Activated T-cell treated with anti-CD3 and anti-CD28 coated beads for 4 hours (primary cell): Measurements from ENCODE around the gene ZNF384.
"Not testable (repeated sequence)": the region's sequence is repeated elsewhere in the genome, so short reads cannot be mapped to it uniquely, and the experiment has no call there.

Source experiments
- DNase-seq: peaks from one replicate; pipeline ENCODE4 v3.0.0-alpha.2; 2020

The ZNF384 gene

DNA sequence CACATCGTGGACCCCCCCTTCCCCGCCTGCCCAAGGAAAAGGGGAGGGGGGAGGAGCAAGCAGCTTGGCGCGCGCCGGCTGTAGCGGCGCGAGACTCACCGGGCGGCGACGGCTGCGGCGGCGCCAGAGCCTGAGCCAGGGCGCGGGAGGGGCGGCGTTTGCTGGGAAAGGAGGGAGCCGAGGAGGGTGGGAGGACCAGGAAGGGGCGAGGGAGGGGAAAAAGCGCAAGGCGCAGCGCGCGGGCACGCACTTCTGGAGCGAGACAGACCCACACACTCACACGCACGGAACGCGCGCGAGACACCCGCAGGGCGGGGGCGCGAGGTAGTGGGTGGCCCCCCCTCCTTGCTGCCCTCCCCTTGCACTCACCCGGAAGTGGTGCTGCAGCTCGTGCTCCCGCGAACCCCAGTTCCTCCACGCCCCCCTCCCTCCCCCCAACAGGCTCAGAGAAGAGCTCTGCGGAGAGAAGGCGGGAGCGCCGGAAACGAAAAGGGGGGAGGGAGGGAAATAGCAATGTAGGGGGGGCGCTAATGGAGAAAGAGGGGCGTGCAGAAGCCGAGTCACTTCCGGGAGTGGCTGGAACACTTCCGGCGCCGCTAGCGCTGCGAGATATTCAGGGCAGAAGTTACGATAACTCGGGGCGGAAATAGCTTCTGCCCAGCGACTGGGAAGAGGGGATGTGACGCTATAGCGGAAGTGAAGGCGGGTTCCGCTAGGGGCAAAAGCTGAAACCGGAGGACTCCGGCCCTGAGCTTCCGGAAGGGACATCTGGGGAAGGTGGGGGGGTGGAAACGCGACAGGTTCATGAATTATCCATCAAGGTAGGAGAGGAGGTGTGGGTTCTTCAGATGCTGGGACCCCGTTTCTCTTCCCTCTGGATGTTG, at the start of gene ZNF384:
Gene ZNF384, minus strand, starts transcription at position 377 of the 884 bp plus-strand sequence. CDS start 9,855 bp downstream, outside the sequence.
- peak; percentile 89 for DNase-seq

DNA sequence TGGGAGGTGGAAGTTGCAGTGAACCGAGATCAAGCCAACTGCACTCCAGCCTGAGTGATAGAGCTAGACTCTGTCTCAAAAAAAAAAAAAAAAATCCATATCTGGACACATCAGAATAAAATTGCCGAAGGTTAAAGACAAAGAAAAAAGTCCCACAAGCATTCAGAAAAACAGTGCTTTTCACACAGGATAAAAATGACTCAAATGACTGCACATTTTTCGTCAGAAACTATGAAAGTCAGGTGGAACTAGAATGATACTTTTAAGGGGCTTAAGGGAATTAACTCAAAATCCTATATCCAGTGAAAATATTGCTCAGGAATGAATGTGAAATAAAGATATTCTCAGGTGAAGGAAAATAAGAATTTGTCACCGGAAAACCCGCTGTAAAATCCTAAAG, 47.6 kb upstream of the ZNF384 start:
- no peak for DNase-seq

DNA sequence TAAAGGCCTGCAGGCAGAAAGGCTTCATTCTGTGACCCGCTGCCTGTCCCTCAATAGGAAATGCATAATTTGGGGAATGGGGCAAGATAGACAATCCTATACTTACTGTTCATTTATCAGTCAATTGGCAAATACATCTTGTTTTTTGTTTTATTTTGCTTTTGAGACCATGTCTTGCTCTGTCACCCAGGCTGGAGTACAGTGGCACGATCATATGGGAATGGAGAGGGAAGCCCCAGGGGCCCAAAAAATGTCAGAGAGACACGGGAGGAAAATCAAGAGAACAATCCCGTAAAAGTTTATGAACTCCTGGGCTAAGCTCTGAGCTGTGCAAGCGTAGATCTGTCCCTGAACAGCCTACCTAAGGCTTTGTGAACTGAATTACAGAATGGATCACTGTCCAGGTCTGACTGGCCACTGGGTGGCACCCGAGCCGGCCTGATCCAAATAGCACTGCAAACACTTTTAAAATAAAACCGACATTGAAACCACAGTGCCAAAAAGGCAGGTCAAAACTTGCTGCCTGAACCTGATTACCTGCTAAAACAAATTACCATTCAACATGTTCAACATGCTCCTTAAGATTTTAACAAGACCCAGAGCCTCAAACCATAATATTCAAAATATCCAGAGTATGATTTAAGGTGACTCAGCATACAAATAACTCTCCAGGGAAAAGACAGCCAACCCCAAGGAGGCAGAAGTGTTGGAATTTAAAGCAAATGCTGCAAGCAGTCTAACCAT, 46.4 kb upstream of the ZNF384 start:
- no peak for DNase-seq

DNA sequence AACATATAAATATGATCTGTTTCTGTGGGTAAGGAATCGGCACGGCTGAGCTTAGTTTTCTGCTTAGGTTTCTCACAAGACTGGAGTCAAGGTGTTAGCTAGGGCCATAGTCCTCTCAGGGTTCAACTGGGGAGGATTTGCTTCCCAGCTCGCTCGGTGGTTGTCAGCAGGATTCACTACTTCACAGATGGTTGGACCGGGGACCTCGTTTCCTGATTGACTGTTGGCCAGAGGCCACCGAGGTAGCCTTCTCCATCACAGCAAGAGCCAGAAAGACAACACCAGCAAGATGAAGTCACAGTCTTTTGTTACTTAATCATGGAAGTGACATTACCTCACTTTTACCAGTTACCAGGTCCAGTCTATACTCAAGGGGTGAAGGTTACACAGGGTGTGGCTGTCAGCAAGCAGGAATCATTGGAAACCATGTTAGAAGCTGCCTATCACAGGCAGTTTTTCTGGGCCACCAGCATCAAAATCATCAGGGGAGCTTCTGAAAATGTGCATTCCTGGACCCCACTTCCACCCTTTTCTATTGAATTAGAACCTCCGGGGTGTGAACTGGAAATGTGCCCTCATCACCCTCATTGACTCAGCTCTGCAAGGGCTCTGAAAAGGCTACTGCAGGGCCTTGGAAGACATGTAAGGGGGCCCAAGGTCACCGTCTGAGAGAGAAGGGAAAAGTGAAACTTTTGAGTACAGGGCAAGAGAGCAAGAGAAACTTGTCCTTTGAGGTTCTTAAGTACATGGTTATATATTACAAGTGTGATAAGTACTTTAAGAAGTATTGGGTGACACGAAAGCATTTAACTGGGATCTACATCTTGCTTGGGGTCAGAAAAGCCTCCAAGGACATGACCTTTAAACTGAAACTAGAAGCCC, 45.6 kb upstream of the ZNF384 start:
- DNase-seq = no peak

DNA sequence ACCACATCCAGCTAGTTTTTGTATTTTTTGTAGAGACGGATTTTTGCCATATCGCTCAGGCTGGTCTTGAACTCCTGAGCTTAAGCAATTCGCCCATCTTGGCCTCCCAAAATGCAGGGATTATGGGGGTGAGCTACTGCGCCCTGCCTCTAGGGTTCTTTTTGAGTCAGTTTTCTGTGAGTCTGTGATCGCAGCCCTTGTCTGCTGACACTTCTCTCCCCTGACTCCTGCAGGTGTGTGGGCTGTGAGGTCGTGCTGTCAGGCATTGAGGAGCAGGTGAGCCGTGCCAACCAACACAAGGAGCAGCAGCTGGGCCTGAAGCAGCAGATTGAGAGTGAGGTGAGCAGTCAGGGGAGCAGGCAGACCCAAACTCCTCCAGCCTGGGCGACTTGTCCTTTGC, 41.0 kb upstream of the ZNF384 start:
- no peak for DNase-seq

DNA sequence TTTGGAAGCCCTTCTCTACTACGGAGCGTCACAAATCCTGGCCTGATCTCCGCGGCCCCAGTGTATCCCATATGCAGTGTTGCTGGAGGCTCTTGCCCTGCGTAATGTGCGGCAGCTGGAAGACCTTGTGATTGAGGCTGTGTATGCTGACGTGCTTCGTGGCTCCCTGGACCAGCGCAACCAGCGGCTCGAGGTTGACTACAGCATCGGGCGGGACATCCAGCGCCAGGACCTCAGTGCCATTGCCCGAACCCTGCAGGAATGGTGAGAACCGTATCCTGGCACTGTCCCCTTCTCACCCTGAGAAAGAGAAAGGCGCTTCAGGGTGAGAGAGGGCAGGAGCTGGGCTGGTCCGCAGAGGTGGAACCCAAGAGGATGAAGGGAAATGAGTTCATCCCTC, 40.0 kb upstream of the ZNF384 start:
- DNase-seq = no peak

DNA sequence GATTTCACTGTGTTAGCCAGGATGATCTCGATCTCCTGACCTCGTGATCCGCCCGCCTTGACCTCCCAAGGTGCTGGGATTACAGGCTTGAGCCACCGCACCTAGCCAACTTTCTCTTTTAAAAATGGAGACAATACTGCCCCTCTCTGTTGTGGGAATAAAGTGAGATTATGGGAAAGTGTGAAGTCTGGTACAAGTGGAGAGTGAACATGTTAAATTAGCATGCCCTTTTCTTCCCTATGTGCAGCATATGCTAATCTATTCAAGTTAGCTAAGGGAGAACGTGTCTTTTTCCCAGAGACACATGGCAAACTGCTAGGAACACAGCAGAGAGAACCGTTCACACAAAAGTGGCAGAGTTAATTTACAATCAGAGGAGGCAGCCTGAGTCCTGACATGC, 36.2 kb upstream of the ZNF384 start:
- DNase-seq = no peak

DNA sequence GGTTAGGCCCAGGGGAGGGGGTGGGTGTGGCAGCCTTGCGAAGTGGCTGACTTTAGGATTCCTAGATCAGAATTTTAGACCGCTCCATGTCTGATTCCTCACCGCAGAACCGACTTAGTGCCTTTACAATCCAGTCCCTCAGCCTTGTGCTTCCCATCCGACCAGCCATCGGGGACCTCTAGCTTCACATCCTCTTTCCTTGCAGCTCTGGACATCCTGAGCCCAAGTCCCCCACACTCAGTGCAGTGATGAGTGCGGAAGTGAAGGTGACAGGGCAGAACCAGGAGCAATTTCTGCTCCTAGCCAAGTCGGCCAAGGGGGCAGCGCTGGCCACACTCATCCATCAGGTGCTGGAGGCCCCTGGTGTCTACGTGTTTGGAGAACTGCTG, 35.2 kb upstream of the ZNF384 start:
- no peak for DNase-seq

DNA sequence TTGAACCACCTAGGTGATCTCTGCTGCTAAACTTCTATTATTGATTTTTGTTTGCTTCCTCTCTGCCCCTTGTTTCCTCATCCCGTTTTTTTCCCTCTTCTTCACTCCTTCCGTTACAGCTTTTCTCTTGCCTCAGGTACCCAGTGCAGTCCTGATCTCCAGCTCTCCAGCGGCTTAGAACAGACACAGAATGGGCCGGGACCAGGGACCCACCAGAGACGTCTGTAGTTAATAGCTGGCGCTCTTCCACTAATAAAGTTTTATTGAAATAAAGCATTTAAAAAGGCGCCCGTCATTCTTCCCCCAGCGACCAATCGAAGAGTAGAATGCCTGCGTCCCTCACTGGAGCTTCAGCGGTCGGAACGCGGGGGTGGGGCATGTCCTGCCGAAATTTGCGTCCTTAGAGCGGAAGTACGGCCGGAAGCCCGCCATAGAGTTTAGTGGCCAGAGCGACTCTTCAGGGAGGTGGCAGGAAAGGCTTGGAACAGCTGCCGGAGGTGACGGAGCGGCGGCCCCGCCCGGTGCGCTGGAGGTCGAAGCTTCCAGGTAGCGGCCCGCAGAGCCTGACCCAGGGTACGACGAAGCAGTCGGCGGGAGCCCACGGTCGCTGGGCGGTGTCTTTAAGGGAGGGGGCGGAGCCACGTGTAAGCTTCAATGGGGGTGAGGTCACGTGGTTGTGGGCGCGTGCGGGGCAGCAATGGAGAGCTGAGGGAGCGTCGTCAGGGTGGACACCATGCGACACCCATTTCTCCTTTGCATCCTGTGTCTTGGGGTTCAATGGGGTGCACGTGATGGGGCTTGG, 34.6 kb upstream of the ZNF384 start, which contains the start of gene COPS7A:
Gene COPS7A, plus strand, starts transcription at position 440 of the 802 bp plus-strand sequence. CDS start 611 bp downstream, outside the sequence.
- DNase-seq = peak; percentile 82

DNA sequence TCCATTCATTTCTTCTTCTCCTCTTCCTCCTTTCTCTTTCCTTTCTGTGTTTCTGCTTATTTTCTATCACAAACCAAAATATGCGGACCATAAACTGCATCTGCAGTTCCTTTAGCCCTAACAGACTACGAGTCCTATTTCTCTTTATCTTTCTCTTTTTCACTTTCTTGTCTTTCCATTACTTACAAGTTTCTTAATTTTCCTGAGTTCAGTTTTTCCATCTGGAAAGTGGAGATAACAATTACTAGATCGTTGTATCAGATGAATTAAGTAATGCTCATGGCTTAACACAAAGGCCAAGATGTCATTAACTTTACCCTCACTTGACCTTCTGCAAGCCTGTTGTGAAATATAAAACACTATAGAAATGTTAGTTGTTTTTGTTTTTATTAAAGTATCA, 33.7 kb upstream of the ZNF384 start:
- DNase-seq = no peak

DNA sequence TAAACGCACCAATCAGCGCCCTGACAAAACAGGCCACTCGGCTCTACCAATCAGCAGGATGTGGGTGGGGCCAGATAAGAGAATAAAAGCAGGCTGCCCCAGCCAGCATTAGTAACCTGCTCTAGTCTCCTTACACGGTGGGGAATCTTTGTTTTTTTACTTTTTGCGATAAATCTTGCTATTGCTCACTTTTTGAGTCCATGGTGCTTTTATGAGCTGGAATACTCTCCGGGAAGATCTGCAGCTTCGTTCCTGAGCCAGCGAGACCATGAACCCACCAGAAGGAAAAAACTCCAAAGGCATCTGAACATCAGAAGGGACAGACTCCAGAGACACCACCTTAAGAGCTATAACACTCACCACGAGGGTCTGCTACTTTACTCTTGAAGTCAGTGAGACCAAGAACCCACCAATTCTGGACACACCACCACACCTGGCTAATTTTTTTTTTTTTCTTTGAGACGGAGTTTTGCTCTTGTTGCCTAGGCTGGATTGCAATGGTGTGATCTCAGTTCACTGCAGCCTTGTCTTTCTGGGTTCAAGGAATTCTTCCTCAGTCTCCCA, 27.8 kb upstream of the ZNF384 start:
- DNase-seq = no peak

DNA sequence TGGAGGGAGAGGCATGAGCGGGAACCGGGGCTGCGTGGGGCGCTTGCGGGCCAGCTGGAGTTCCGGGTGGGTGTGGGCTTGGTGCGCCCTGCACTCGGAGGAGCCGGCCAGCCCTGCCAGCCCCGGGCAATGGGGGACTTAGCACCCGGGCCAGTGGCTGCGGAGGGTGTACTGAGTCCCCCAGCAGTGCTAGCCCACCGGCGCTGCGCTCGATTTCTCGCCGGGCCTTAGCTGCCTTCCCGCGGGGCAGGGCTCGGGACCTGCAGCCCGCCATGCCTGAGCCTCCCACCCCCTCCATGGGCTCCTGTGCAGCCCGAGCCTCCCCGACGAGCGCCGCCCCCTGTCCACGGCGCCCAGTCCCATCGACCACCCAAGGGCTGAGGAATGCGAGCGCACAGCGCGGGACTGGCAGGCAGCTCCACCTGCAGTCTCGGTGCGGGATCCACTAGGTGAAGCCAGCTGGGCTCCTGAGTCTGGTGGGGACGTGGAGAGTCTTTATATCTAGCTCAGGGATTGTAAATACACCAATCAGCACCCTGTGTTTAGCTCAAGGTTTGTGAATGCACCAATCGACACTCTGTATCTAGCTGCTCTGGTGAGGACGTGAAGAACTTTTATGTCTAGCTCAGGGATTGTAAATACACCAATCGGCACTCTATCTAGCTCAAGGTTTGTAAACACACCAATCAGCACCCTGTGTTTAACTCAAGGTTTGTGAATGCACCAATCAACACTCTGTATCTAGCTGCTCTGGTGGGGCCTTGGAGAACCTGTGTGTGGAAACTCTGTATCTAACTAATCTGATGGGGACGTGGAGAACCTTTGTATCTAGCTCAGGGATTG, 27.1 kb upstream of the ZNF384 start:
- DNase-seq = not testable (repeated sequence)

DNA sequence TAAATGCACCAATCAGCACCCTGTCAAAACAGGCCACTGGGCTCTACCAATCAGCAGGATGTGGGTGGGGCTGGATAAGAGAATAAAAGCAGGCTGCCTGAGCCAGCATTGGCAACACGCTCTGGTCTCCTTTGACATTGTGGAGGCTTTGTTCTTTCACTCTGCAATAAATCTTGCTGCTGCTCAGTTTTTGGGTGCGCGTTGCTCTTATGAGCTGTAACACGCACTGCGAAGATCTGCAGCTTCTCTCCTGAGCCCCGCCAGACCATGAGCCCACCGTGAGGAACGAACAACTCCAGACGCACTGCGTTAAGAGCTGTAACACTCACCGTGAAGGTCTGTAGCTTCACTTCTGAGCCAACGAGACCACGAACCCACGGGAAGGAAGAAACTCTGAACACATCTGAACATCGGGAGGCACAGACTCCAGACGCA, 19.8 kb upstream of the ZNF384 start:
- DNase-seq = no peak

DNA sequence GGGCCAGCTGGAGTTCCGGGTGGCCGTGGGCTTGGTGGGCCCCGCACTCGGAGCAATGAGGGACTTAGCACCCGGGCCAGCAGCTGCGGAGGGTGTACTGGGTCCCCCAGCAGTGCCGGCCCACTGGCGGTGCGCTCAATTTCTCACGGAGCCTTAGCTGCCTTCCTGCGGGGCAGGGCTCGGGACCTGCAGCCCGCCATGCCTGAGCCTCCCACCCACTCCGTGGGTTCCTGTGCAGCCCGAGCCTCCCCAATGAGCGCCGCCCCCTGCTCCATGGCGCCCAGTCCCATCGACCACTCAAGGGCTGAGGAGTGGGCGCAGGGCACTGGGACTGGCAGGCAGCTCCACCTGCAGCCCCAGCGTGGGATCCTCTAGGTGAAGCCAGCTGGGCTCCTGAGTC, 19.2 kb upstream of the ZNF384 start:
- DNase-seq = not testable (repeated sequence)

DNA sequence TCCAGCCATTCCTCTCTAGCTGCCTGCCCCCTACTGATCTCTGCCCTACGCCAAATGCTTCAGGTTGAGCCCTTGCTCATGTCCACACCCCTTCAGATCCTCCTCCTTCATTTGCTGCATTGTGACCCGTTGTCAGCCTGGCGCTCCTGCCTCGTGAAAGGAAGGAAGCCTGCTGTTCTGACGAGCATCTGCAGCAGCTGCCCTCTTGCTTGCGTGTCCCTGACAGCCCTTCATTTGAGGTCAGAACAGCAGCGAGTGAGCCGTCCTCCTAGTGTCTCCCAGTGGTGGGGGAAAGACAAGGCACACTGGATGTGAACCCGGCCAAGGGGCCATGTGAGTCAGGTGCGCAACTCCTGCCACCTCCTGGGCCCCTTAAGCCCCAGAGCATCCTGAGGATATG, 14.5 kb upstream of the ZNF384 start:
- DNase-seq = no peak

DNA sequence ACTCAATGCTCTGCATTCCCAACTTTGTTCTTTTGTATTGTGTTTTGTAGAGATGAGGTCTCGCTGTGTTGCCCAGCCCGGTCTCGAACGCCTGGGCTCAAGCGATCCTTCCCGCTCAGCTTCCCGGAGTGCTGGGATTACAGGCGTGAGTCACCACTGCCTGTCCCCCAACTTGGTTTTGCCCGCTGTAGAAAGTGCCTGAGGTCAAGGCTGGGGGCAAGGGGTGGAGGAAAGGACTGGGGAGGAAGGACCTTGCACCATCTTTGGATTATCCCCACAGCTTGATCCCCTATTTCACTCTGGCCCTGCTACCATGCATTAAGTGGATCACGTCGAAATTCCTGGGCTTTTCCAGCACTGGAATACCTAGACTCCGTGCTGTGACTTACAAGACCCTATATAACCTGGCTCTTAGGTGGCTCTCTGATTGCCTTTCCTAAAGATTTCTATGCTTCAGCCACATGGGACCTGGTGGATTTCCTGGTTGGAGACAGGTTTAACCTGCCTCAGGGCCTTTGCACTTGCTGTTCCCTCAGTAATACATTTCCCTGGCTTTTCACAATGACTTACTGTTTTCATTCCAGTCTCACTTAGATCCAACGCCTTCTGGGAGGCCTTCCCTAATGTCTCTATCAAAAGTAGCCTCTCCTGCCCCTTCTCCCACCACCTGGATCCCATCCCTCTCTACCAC, 12.0 kb upstream of the ZNF384 start:
- DNase-seq = no peak

DNA sequence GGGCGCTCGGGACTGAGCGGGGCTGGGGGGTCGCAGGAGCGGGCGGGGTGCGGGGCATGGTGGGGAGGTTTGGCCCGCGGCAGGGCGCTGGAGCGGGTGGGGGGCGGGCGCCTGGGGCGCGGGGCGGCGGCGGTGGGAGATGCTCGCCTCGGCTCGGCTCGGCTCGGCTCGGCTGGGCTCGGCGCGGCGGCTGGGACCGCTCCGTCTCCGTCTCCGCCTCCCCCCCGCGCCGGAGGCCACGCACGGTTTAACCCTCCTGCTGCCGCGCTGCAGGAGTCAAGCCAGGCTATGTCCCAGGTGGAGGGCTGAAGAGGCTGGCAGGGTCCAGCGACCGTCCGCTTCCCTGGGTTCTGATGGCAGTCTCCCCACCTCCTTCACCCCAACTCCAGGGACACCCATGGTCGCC, 11.5 kb upstream of the ZNF384 start, which contains the start of gene PIANP:
Gene PIANP, minus strand, starts transcription at position 170 of the 406 bp plus-strand sequence. CDS start 2,754 bp downstream, outside the sequence.
- DNase-seq = peak; percentile 17

DNA sequence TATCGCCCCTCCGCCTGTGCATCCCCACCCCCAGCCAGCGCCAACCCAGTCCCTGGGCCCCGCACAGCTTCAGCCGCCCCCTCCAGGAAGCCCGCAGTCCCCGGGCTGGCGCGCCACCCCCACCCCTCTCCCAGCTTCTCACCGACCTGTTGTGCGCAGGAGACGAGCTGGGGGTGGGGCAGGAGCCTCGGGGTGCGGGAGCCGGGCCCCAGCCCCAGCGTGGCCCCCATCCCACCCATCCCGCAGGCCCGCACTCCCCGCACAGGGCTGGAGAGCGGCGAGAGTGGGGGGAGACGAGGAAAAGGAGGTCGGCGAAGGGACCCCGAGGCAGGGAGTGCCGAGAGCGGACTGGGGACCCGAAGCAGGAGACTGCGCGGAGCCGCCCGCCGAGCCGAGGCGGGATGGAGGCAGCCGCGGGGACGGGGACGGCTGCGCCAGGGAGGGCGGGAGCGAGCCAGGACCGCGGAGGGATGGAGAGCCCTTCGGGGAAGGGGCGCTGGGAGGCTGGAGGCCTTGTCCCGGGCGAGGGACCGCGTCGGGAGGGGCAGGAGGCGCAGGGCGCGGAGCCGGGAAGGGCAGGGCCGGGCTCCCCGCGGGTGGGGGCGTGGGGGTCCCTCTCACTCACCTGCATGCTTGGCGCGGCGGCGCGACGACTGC, 10.9 kb upstream of the ZNF384 start:
- peak; percentile 5 for DNase-seq

DNA sequence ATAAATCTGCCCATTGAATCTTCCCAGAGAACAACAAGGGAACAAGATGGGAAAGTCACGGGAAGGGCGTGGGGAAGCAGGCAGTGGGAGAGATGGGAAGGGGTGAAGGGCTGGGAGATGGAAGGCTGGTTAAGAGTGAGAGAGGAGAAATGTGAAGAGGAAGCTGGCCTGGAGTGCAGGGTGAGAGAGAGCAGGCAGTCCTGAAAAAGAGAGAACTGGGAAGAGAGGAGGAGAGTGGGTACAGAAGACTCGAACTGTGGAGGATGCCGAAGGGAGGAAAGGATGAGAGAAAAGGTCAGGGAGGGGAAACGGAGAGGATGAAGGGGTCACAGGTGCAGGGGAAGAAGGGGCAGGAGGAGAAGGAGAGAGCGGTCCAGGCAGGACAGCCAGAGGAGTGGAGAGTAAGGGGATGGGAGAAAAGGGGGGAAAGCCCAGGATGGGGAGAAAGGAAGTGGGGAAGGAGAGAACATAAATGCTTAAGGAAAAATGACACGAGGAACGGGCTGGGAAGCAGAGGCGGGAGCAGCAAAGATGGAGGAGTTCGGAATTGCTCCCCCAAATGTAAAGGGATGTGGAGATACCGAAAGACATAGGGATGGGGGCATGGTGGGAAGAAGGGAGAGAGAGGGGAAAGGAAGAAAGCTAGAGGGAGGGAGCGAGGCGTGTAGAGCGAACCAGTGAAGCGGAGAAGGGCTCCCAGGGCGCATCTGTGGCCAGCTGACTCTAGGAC, 10.2 kb upstream of the ZNF384 start:
- no peak for DNase-seq
